A549 (cell line): ENCODE measurements around the gene DDX11.
"Not testable (repeated sequence)": the region's sequence is repeated elsewhere in the genome, so short reads cannot be mapped to it uniquely, and the experiment has no call there.

ENCODE experiments used
- JUN ChIP-seq, 2 experiments: fragments of >200 bp; sonication (Bioruptor Twin); formaldehyde crosslinking; IDR thresholded peaks; 2 replicates in 1 of 2; 3 replicates in 1 of 2; pipeline ENCODE4 v1.6.1; 2016 to 2017
- NFE2L2 ChIP-seq: fragments of 150-350 bp; conservative IDR thresholded peaks from 2 replicates; pipeline ENCODE4 v1.6.1; 2014; ENCODE audit warnings: low read length
- POLR2A ChIP-seq: IDR thresholded peaks from 2 replicates; pipeline ENCODE4 v1.6.1; 2012; ENCODE audit warnings: mild to moderate bottlenecking, low read length

GRCh38 chr12:31070971-31071740 is 2.5 kb upstream of the DDX11 start:
- TF ChIP-seq JUN (IDR thresholded peaks at IDR 0.05); POLR2A; NFE2L2: not testable (repeated sequence)
